ENCODE data around the gene ZNF277.

The ZNF277 gene

GRCh38 chr7:112224186-112224585 lies 17.7 kb downstream of the ZNF277 start:
- Histone ChIP-seq H3K79me2 (ENCODE audit: control insufficient read depth, low read length) (peaks cover 48% of the 10 kb centered on the region), H4K20me1 (ENCODE audit: control insufficient read depth, insufficient read depth, low read depth, low read length) (no peaks in the 10 kb centered on the region), H3K9me2 (replicated peaks; ENCODE audit: control insufficient read depth, low read length) (no peaks in the 10 kb centered on the region), H3K27me3 (ENCODE audit: control insufficient read depth, low read length) (no peaks in the 10 kb centered on the region), H3F3A (ENCODE audit: control insufficient read depth, insufficient read depth) (no peaks in the 10 kb centered on the region), H3K36me3 (ENCODE audit: control insufficient read depth, low read length) (no peaks in the 10 kb centered on the region), H3K4me2 (ENCODE audit: low read length) (no peak overlapping the region), H3K9me3 (ENCODE audit: control insufficient read depth, insufficient read depth, low read length) (no peaks in the 10 kb centered on the region), H3K27ac (ENCODE audit: low read depth, low read length) (no peak overlapping the region), H3K4me1 (ENCODE audit: control insufficient read depth, low read length) (no peaks in the 10 kb centered on the region), H3K4me3 (ENCODE audit: low read length) (no peak overlapping the region)
- TF ChIP-seq CTCF (IDR thresholded peaks at IDR 0.05; ENCODE audit: low read depth, low read length, poor library complexity, severe bottlenecking) (no peak), EZH2phosphoT487 (IDR thresholded peaks at IDR 0.05; ENCODE audit: borderline replicate concordance, low read length) (no peak)

GRCh38 chr7:112225006-112225405 lies 18.5 kb downstream of the ZNF277 start:
- Histone ChIP-seq H3F3A (ENCODE audit: control insufficient read depth, insufficient read depth) (no peaks in the 10 kb centered on the region), H3K36me3 (ENCODE audit: control insufficient read depth, low read length) (no peaks in the 10 kb centered on the region), H3K27ac (ENCODE audit: low read depth, low read length) (no peak overlapping the region)

GRCh38 chr7:112226701-112227276 lies 20.3 kb downstream of the ZNF277 start:
- Histone ChIP-seq H4K20me1 (ENCODE audit: control insufficient read depth, insufficient read depth, low read depth, low read length) (no peaks in the 10 kb centered on the region), H3K79me2 (ENCODE audit: control insufficient read depth, low read length) (peaks cover 44% of the 10 kb centered on the region), H3K4me1 (ENCODE audit: control insufficient read depth, low read length) (no peaks in the 10 kb centered on the region), H3K27me3 (ENCODE audit: control insufficient read depth, low read length) (no peaks in the 10 kb centered on the region), H3K9me2 (replicated peaks; ENCODE audit: control insufficient read depth, low read length) (no peaks in the 10 kb centered on the region), H3F3A (ENCODE audit: control insufficient read depth, insufficient read depth) (no peaks in the 10 kb centered on the region), H3K27ac (ENCODE audit: low read depth, low read length) (no peak overlapping the region), H3K9me3 (ENCODE audit: control insufficient read depth, insufficient read depth, low read length) (no peaks in the 10 kb centered on the region), H3K4me3 (ENCODE audit: low read length) (no peak overlapping the region), H3K4me2 (ENCODE audit: low read length) (no peak overlapping the region), H3K36me3 (ENCODE audit: control insufficient read depth, low read length) (no peaks in the 10 kb centered on the region)
- TF ChIP-seq CTCF (IDR thresholded peaks at IDR 0.05; ENCODE audit: low read depth, low read length, poor library complexity, severe bottlenecking) (no peak), EZH2phosphoT487 (IDR thresholded peaks at IDR 0.05; ENCODE audit: borderline replicate concordance, low read length) (no peak)

More at GRCh38 chr7:112225006-112225405, 18.5 kb downstream of the ZNF277 start:
- Histone ChIP-seq H3K4me2 (ENCODE audit: low read length) (no peak overlapping the region), H4K20me1 (ENCODE audit: control insufficient read depth, insufficient read depth, low read depth, low read length) (no peaks in the 10 kb centered on the region), H3K4me1 (ENCODE audit: control insufficient read depth, low read length) (no peaks in the 10 kb centered on the region), H3K4me3 (ENCODE audit: low read length) (no peak overlapping the region), H3K9me2 (replicated peaks; ENCODE audit: control insufficient read depth, low read length) (no peaks in the 10 kb centered on the region), H3K9me3 (ENCODE audit: control insufficient read depth, insufficient read depth, low read length) (no peaks in the 10 kb centered on the region), H3K27me3 (ENCODE audit: control insufficient read depth, low read length) (no peaks in the 10 kb centered on the region), H3K79me2 (ENCODE audit: control insufficient read depth, low read length) (peaks cover 46% of the 10 kb centered on the region)
- TF ChIP-seq EZH2phosphoT487 (IDR thresholded peaks at IDR 0.05; ENCODE audit: borderline replicate concordance, low read length), result no peak
- TF ChIP-seq CTCF (IDR thresholded peaks at IDR 0.05; ENCODE audit: low read depth, low read length, poor library complexity, severe bottlenecking), result no peak

All from DOHH2 (cell line).